PFSK-1 (cell line): Measurements from ENCODE around the gene UBQLN3.

Experiments
- POLR2AphosphoS5 ChIP-seq: IDR thresholded peaks from 2 replicates; pipeline ENCODE4 v1.6.1; 2012; ENCODE audit warnings: low read depth, mild to moderate bottlenecking, control low read depth, low read length, moderate library complexity
- SIN3A ChIP-seq: IDR thresholded peaks from 2 replicates; pipeline ENCODE4 v1.6.1; 2012; ENCODE audit warnings: mild to moderate bottlenecking, low read length, moderate library complexity, borderline replicate concordance; ENCODE audit not compliant: insufficient read depth
- TAF1 ChIP-seq: IDR thresholded peaks from 2 replicates; pipeline ENCODE4 v1.6.1; 2012; ENCODE audit warnings: low read length, control low read depth, borderline replicate concordance; ENCODE audit not compliant: insufficient read depth

- no peak for TF ChIP-seq SIN3A
- TF ChIP-seq POLR2AphosphoS5 = no peak
- no peak for TF ChIP-seq TAF1
These were observed 40.8 kb upstream of the UBQLN3 start for GRCh38 chr11:5550440-5551095.
